GM18867 (cell line): Measurements from ENCODE around the gene RGS6.
"Not testable (repeated sequence)": the region's sequence is repeated elsewhere in the genome, so short reads cannot be mapped to it uniquely, and the experiment has no call there.

ENCODE experiments used
- ATAC-seq: cut with Tn5 transposase; IDR thresholded peaks from one replicate; pipeline ENCODE4 v1.9.1; 2021; ENCODE audit warnings: mild to moderate bottlenecking, moderate library complexity; ENCODE audit not compliant: unreplicated experiment

Gene RGS6

DNA sequence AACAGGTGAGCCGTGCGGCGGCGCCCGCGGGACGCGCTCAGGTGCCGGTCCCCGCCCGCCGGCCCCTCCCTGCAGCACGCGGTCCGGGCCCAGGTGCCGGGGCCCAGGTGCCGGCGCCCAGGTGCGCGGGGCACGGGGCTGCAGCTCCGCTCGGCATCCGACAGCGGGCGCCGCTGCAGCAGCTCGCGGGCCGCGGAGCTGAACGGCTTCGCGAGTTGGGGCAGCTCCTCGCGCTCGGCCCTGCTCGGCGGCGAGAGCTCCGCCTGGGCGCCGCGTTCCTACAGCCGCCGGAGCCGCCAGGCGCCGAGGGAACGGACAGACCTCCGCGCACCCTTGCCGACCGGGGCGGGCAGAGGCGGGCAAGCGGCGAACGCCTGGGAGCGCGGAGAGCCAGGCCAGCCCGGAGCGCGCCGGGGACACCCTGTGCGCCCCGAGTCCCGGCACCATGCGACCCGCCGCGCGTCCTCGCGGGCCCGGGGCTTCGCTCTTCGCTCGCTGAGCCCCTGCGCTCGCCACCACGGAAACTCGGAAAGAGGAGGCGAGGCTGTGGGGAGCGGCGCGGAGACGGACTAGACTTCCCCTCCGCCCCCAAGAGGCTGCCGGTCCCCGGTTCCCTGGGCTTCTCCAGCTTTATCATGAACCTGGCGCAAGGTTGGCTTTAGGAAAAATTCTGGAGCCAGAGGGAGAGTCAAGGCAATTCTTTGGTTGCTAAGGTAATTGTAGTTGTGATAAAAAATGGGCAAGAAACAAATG, at the start of gene RGS6:
Gene RGS6 (plus strand): TSS at position 201 of the 753 bp plus-strand sequence.
- ATAC-seq, result no peak

DNA sequence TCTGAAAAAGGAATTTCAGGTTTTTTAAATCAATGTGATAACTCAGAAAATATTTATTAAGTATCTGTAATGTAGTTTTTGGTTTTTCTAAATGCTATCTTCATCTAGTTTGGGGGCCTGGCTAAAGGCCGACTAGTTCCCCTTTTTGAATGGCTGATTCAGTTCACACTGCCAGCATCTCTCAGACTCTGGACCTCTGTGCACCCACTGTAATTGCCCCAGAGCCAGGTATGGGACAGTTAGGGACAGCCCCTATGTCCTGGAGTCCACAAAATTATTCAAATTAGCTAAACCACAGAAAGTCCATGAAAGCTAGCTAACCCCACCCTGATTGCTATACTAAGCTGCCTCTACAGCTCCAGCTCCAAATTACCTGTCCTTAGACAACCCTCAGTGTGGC, 49.1 kb upstream of the RGS6 start:
- ATAC-seq, result no peak

DNA sequence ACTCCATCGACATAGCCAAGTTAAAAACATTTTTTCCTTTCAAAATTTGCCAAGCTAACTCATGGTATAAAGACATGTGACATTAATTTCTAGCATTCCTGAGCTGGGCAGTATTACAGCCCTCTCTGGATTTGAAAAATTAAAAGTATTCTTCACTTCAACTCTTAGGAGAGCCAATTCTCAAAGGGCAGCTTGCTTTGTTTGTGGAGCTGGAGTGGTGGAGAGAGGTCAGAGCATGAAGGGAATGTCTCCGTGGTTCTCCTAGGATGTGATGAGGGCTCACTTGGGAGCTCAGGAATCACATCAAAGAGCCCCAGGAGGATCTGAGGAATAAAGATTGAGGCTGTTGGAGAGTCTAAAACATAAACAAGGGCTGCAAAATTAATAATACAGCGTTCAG, 46.9 kb upstream of the RGS6 start:
- no peak for ATAC-seq

DNA sequence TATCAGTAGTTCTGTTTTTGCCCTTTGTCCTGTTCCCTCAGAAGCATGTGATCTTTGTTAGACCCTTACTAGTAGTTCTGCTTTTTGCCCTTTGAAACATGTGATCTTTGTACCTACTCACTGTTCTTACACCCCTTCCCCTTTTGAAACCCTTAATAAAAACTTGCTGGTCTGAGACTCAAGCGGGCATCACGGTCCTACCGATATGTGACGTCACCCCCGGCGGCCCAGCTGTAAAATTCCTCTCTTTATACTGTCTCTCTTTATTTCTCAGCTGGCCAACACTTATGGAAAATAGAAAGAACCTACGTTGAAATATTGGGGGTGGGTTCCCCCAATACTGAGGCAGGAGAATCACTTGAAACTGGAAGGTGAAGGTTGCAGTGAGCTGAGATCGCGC, 44.4 kb upstream of the RGS6 start:
- ATAC-seq, result not testable (repeated sequence)

DNA sequence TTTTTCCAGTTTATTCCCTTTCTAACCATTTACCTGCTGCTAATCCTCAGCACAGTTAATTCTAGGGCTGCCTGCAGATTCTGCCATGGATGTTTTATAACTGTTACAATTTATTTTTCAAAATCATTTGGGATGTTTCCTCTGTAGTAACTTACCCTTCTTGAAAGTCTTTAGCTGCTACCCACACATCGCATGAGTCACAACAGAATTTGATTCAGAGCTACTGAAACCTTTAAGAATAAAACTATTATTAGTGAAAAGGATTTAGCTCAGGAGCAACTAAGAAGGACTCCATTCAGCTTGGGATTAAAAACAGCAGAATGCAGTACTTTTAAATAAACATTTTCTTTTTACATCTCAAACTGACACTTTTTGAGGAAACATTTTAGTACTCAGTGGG, 41.7 kb upstream of the RGS6 start:
- no peak for ATAC-seq

DNA sequence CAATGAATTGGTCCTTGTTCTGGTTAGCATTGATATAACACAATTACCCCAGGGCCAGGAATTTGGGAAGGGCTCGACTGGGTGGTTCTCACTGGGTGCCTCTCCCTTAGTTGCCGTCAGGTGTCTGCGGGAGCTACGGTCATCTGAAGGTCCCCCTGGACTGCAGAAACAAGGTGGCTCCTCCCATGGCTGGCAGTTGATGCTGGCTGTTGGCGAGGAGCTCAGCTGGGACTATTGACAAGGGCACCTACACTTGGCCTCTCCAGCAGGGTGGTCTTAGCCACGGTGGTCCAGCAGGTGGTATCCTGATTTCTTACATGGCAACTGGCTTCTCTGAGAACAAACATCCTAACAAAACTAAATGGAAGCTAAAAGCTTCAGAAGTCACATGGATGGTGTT, 41.0 kb upstream of the RGS6 start:
- ATAC-seq, result no peak

DNA sequence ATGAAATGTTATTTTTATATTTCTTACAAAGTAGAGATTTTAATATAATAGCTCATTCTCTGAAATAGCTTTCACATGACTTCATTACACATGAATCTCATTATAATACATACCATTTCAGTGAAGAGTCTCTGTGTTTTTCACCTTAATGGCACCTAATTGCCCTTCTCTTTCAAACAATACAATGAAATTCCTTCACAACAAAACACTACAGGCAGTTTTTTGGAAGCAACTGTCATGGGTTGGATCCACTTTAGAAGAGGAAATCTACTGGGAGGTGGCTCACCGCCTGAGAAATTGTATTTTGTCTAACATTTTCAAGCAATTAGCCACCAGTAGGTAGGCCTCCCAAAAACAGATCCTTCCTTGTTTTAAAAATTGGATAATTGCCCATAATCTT, 40.3 kb upstream of the RGS6 start:
- no peak for ATAC-seq

DNA sequence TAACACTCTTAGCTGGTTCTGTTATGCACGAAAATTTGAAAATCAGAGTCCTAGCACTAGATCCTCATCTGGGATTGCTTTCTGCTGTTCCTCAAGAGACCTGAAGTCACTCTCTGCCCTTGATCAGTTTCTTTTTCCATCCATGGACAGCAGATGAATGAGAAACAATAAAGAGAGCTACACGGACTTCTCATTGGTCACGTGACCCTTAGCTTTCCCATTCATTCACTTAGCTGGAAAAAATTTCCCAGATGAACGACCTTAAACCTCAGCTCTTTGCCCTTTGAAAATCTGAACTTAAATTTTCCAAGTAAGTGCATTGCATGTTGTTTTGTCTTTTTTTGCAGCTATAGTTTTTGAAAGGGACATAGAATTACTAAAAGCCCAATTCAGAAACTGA, 27.2 kb upstream of the RGS6 start:
- ATAC-seq, result no peak

DNA sequence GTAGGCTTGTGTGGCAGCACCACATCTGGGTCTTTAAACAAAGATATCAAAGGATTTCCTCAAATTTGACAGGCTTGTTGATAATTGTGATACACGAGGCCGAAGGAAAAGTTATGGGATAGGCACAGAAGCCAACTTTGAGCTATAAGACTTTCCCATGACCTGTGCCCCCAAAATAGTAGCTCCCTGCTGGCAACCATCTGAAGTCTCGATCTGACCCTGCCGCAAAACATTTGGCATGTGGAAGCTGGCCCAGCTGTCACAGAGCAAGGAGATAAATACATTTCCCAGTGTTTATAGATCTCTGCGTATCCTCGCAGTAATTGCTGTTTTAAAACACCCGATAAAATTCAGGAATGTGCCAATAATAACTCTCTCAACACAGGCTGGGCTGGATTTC, 26.4 kb upstream of the RGS6 start:
- ATAC-seq, result no peak

DNA sequence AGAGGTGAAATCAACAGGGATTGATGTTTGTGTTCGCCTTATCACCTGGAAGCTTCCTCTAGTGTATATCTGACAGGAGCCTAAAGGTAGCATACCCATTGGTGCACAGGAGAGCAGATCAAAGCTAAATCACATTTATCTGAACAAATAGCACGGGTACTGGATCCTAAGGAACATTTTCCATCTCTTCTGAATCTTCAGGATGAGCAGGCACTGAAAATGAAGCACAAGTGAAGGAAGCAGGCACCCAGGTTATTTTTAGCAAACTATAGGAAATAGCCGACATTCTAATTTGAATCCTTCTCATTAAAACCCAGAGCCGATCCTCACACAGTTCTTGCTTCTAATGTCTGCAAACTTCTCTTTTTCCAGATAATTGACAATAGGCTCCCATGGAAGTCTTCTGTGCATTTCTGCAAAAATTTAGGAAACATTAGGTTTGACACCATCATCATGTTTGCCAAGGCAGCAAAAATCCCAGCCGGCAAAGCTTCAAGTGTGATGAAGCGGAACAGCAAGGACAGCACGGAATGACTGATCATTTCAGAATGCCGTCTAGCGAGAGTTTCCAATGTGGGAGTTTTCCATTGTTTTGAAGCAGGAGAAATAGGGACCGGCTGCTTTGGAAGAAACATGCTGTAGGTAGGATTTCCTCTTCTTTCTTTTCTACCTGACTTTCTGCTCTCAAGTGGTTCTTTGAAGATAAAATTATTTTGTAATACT, 24.3 kb upstream of the RGS6 start:
- no peak for ATAC-seq

DNA sequence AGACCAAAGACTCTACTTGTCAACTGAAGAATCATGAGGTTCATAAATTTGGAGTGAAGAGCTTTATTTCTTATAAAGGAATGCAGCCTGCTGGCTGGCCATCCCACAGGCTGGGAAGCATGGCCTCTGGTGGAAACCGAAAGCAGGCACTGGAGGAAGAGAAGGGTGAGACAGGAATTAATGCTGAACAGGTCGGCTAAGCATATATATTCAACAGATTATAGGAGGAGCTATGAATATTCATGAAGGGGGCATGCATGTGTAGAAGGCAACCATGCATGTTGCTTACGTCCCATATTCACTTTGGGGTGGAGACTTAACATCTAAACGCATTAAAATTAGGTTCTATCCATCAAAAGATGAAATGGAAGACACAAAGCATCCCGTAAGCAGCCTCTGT, 20.6 kb upstream of the RGS6 start:
- ATAC-seq, result no peak

DNA sequence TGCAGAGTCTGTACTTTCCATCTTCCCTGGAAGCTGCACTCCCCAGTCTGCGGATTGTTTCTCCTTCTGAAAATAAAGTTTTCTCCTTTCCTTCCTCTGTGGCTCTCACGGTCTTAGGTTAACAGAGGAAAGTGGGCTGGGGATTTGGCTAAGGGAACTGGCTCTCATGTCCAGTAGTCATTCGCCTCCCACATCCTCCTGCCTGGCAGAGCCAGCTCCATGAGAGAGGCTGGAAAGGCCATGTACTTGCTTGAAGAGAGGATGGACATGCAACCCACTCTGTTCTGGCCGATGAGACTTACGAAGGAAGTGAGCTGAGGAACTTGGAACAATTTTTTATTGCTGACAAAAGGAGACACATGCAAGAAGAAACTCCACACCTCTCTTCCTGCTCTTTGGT, 18.9 kb upstream of the RGS6 start:
- ATAC-seq, result no peak

DNA sequence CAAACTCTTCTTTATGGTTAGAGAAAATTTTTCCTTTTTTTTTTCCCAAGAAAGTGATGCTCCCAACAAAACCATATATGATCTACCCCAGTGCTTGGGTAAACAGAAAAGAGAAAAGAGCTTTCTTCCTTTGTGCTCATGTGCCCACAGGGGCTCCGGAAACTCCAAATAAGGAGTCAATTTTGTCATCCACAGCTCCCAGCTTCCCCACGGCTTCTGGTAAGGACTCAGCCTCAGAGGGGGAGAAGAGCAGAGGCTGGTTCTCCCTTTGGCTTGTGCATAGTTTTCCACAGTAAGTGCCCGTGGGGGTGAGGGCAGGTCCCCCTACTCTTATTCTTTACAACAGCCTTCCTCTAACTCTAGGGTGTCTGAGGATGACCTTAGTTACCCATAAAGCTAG, 13.3 kb upstream of the RGS6 start:
- no peak for ATAC-seq

DNA sequence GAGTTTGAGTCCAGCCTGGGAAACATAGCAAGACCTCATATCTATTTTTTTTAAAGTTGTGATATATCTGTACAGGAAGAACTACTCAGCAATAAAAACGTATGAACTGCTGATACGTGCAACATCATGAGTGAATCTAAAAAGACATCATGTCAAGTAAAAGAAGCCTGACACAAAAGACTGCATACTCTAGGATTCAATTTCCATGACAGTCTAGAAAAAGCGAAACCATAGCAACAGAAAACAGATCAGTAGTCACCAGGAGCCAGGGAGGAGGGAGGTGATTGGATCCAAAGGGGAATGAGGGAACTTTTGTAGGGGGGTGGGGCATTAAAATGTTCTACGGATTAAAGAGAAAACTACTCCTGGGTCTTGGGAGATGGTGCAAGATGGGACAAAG, 8.7 kb upstream of the RGS6 start:
- no peak for ATAC-seq

DNA sequence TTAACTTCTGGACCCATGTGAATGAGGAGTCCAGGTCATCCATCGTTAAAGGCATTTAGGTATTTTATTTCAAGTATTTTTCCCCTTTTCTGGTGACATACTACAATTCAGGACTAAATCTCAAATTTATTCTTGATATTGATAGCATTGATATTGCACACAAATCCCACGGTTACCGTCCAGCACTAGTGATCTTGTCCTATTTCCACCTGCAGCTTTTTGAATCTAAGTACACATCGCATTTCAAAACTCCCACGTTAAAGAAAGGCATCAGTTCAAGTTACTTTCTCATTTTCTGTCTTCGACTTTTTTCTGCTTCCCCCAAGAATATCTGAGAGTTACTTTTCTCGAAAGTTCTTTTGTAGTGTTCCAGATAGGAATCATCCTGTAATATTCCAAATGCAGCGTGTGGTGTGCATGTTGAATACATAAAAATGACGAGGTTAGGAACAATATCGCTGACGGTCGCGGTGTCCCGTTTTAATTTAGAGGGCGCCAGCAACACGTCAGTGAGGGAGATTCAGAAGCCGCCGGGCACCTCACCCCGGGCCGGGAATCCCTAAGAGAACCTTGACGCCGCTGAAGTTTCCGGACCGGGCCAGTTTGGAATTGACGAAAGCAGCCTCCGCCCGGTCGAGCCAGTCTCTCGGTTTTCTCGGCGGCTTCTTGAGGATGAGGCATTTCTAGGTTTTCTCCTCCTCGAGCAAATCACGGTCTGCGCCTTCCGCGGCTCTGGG, 569 bp upstream of the RGS6 start:
- ATAC-seq, result no peak

DNA sequence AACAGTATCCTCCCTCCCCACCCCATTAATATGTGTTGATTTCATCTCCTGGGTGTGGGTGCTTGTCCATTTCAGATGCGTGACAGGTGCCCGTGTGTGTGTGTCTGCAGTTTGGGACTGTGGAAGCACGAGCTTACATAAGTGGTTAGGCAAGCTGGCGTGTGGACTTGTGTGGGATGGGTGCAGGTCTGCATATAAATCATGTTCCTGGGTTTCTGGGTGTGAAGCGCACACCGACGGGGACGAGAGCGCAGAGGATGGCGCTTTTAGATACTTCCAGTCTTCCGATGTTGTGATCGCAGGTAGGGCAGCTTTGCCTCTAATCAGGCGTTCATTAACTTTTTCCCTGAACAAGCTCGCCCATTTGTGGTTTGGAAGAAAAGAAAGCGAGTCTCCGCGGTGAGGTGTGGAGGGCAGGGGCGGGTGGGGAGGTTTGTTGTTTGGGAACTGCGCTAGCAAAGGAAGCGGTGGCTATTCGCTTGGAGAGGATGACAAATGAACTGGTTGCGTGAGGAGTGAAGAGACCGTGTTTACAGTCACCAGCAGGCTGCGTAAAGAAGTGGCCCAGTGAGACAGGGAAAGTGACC, 865 bp downstream of the RGS6 start:
- ATAC-seq, result no peak

DNA sequence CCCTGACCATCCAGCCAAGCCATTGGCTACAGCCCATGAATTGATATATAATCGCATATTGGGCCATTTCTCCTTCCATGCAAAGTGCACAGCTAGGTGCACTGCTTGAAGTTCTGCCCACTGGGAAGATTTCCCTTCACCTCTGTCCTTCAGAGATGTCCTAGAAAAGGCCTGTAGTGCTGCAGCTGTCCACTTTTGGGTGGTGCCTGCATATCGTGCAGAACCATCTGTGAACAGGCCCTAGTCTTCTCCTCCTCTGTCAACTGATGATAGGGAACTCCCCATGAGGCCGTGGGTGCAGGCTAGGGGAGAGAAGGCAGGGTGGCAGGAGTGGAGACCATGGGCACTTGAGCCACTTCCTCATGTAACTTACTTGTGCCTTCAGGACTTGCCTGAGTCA, 6.0 kb downstream of the RGS6 start:
- ATAC-seq, result not testable (repeated sequence)

DNA sequence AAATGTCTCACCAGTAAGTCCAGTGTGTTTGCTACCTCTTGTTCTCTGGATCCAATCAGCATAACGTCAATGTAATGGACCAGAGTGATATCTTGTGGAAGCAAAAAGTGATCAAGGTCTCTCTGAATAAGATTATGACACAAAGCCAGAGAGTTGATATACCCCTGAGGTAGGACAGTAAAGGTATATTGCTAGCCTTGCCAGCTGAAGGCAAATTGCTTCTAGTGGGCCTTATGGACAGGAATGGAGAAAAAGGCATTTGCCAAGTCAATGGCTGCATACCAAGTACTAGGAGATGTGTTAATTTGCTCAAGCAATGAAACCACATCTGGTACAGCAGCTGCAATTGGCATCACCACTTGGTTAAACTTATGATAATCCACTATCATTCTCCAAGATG, 7.1 kb downstream of the RGS6 start:
- not testable (repeated sequence) for ATAC-seq

DNA sequence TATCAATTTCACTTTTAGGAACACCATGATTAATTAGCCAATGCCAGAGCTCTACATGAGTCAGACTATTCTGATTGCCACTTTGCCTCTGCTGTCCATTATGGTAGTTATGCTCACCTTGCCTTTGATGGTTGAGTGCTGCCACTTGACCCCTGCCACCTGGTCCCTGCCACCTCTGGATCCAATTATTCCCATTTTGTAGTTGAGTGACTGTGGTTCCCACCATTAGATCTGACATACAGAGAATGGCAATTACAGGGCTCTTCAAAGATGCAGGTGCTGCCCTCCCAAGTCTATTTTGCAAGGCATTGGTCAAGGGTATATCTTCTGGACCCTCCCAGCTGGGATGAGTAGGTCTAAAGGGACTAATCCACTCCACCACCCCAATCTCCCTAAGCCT, 8.3 kb downstream of the RGS6 start:
- ATAC-seq, result not testable (repeated sequence)

DNA sequence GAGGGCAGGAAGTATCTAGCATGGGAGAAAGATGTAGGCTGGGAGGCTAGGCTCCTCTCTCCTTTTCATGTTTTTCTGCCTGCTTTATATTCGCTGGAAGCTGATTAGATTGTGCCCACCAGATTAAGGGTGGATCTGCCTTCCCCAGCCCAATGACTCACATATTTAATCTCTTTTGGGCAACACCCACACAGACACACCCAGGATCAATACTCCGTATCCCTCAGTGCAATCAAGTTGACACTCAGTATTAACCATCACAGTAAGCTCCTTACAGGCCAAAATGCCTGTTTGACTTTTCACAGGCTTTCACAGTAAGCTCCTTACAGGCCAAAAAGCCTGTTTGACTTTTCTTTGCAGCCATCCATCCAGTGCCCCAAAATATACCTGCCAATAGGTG, 9.4 kb downstream of the RGS6 start:
- not testable (repeated sequence) for ATAC-seq

DNA sequence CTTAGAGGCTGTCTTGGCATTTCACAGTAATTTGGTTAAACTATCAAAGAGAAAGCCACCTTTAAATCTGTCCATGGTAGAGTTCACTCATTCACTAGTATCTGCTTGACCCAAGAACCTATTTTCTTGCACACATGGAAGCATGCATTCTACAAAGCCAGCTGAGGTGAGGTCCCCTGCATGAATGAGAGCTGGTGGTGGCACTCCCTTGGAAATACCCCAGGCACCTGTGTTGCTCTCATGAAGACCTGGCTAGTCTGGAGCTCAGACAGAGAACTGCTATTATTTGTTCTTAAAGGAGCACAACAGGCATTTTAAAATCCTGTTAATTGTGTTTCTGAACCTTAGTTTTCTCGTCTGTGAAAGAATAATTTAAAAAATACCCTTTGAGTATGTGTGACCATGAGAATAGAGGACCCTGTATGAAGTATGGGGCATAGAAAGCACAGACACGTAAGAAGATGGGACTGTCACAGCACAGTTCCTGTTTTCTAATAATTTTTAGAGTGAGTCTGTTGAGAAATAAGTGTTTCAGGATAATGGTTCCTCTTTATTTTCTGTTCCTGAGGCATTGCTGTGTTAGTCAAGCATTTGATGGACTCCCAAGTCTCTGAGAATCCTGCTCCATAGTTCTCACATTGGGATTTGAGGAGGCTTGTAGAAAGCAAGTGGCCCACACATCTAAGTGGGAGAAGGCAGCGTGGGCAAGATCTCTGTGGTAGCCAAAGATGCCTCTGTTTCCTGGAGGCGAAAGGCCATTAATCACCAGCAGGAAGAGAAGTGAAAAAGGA, 10.9 kb downstream of the RGS6 start:
- ATAC-seq, result no peak
